C4-2B (cell line): ENCODE results near the gene NMUR1.

Experiments used
- CTCF ChIP-seq: fragments of 450-650 bp; conservative IDR thresholded peaks from 2 replicates; pipeline ENCODE4 v1.5.1; 2017; ENCODE audit warnings: mild to moderate bottlenecking
- ZFX ChIP-seq: fragments of 450-650 bp; IDR thresholded peaks from 2 replicates; pipeline ENCODE4 v1.6.1; 2017

- TF ChIP-seq CTCF (no peak), ZFX (no peak)
Measured at GRCh38 chr2:231576465-231576864, 46.2 kb upstream of the NMUR1 start.
